ENCODE measurements around the gene COMMD8.

DNA sequence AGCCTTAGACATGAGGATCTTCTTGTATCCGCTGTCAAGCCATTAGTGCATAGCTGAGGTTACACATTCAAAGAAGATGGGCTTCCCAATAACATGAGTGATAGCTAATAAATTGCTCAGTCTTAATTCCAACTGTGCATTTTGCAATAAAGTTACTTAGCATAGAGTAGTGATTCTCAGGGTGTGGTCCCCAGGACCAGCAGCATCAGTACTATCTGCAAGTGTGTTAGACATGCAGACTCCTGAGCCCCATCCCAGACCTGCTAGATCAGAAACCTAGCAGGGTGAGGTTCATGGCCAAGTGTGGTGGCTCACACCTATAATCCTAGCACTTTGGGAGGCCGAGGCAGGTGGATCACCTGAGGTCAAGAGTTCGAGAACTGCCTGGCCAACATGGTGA is 41.6 kb upstream of the COMMD8 start:
- TF ChIP-seq, protein P1, sequence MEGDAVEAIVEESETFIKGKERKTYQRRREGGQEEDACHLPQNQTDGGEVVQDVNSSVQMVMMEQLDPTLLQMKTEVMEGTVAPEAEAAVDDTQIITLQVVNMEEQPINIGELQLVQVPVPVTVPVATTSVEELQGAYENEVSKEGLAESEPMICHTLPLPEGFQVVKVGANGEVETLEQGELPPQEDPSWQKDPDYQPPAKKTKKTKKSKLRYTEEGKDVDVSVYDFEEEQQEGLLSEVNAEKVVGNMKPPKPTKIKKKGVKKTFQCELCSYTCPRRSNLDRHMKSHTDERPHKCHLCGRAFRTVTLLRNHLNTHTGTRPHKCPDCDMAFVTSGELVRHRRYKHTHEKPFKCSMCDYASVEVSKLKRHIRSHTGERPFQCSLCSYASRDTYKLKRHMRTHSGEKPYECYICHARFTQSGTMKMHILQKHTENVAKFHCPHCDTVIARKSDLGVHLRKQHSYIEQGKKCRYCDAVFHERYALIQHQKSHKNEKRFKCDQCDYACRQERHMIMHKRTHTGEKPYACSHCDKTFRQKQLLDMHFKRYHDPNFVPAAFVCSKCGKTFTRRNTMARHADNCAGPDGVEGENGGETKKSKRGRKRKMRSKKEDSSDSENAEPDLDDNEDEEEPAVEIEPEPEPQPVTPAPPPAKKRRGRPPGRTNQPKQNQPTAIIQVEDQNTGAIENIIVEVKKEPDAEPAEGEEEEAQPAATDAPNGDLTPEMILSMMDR (conservative IDR thresholded peaks at IDR 0.05), result no peak
- TF ChIP-seq EZH2 (IDR thresholded peaks at IDR 0.05; ENCODE audit: low read depth), result no peak
